Measurements from ENCODE around the gene ABL2.

Gene ABL2

DNA sequence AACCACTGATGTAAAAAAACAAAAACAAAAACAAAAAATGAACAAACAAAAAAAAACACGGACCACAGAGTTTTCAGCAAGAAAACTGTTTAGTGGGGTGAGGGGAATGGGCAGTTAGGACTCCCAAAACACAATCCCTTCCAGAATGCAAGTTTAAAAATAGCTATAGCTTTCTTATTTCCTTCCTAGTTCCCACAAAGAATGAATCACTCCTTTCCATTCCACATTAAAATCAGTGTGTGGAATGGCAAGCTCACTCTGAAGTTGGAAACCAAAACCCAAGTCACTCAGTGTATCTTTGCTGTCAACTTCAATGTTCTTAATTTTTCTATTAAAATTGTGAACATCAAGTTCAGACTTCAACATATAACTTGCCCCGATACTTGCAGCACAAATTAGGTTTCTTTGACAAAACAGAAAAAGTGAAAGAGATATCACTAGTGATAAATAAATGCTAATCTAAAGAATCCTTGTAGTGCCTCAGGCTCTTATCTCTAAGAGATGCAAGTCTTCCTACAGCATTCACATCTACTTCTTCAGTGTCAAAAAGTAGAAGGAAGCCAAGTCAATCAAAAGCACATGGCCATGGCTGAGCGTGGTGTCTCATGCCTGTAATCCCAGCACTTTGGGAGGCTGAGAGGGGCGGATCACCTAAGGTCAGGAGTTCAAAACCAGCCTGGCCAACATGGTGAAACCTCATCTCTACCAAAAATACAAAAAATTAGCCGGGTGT lies 102.1 kb downstream of the ABL2 start:
- no peak for FAIRE-seq

DNA sequence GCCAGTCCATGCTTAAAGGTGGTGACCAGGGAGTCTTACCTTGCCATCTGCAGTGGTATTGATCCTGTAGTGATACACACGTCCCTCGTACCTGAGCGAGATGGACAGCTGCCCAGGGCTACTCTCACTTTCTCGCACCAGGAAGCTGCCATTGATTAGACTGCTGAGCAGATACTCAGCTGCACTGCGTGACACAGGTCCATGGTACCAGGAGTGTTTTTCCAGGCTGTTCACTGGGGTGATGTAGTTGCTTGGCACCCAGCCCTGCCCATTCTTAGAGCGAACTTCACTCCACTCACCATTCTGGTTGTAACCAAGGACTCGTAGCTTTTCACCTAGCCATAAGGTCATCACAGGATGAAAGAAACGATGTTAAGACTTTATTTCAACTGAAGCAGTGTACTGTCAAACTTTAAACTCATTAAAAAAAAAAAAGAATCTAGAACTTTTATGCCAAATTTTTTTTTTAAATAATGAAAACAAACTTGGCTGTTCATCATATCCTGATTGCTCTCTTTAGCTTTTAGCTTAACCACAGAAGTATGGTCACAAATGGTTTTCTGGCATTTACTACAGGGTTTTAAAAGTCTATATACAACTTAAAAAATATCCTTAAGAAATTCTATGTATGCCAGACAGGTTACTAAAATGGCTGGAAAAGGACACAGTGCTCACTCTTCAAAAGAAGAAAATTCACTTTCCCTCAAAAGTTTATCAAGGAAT lies 103.0 kb downstream of the ABL2 start:
- no peak for FAIRE-seq

DNA sequence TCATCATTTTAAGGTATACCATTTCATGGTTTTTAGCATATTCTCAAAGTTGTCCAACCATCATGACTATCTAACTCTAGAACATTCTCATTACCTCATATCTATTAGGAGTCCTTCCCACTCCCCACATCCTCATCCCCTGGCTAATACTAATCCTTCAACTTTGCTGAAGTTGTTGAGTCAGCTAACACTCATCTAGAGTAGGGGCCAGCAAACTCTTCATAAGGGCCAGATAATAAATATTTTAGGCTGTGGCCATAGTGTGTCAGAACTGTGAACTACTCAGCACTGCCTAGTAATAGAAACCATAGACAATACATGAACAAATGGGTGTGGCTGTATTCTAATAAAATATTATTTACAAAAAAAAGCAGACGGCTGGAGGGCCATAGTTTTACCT lies 104.6 kb downstream of the ABL2 start:
- FAIRE-seq = no peak

DNA sequence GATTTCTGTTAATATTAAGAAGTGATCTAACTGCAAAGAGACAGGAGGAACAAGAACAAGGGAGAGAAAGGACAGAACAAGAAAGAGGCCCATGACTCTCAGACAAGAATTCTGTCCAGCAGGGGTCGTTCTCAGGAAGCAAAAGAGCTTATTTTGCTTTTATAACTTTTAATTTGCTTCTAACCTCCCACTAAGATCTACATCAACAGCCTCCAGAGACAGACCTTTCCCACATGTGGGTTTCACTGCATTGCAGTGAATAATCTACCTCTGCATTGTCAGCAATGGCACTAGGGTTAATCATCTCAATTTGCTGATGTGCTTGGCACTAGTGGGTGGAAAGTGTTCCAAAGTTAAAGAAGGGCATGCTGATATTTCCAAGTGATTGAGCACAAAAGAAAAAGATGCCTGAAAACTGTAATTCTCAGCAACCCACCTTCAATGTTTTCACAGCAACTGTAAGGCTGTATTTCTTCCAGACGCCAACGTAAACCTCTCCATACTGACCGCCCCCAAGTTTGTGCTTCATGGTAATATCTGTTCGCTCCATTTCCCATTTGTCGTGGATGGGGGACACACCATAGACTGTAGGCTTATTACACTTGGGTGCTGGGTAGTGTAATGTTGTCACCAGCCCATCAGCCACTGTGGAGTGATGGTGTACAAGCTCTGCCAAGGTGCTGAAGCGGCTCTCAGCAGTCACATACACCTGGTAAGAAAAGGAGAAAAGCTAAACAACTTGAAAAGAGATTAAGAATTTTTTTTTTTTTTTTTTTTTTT lies 108.1 kb downstream of the ABL2 start:
- FAIRE-seq = no peak

DNA sequence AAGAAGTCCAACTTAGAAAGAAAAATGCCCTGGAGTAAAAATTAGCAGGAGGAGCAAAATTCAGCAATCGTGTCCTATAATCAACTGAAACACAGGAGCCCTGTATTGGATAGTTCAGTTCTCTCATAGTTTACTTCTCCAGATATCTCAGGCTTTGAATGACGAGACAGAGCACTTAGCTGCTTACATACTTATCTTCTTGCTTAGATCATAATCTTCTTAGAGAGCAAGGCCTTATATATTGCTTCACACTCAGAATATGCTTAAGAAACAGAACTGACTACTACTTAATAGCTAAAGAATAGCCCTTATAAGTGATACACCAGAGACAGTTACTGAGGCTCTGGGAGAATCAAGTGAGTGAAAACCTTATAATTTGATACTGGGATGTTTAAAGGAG lies 108.7 kb downstream of the ABL2 start:
- no peak for FAIRE-seq

DNA sequence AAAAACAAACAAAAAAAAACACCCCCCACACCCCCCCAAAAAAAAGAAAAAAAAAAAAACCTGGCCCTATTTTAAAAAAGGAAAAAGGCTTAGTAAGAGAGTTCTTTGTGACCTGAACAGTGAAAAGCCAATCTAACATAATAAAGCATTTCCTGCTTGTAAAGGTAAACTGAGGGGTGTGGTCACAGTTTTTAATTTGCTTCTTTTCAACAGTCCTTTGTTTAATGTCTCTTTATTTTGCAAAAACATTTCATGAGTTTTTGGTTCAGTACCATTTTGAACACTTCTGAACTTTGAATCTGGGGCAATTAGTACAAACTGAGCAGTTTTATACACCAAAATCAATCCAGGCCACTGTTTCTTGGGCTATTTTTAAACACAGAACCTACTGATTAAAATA lies 110.0 kb downstream of the ABL2 start:
- FAIRE-seq = no peak

DNA sequence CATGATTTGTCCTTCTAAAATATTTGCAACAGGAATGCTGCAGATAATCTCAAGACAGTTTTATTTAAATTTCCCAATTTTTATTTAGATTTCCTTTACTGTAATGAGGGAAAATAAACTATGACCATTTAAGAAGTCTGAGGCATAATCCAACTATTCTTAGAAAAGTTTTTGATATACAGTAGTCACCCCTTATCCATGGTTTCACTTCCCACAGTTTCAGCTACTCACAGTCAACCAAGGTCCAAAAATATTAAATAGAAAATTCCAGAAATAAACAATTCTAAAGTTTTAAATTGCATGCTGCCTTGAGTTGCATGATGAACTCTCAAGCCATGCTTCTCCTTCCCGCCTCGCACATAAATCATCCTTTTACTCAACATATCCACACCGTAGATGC lies 114.3 kb downstream of the ABL2 start:
- no peak for FAIRE-seq

DNA sequence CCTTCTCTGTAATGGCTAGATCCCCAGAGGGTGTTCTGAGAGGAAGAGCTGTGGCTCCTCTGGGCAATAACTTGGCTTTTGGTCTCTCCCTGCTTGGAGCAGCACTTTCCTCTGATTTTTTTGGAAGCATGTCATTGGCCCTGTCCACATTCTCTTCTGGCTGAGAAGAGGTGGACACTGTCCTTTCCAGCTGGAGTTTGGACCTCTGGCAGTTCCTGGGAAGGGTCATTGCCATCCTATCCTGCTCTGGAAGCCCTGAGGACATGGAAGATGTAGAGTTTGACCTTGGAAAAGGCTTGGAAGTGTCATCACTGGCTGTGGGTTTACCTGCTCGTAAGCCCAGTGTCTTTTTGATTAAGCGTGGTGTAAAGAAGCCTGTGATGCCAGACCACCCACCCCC lies 120.8 kb downstream of the ABL2 start:
- no peak for FAIRE-seq

DNA sequence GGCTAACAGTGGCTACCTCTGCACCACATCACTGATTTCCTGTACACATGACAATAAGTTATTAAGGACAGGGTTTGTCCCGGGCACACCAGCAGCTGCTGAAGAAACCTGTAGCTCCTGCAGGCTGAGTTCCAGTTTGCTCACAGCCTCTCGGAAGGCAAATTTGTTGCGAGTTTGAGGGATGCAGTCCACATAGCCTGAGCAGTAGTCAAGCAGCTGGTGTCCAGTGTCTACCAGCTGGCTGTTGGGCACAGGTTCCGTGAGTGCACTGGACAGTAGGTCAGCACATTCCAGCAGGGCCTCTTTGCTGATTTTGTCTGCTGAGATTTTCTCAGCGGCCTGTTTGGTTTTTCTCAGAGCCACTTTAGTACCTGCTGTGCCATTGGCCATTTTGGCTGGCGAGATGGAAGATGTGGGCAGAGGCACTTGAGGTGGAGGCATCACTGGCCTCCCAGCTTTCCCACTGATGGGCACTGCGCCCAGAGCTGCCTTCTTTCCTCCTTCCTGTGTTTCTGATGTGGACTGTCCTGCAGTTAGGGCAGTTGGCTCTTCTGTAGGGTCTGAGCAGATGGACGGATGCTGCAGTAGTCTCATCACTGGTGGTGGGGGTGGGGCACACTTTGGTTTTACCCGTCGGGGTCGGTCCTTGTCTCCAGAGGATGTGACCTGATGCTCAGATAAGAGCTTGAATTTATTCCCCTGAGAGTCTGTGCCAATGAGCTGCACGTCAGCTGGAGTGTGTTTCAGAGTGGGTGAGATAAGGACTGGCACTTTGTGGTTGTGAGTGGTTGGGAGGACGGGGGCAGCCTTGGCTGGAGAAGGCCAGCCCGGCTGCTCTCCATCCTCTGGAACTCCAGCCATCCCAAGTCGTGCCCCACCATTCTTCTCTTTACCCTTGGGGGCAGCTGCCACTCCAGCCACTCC lies 121.5 kb downstream of the ABL2 start:
- no peak for FAIRE-seq

DNA sequence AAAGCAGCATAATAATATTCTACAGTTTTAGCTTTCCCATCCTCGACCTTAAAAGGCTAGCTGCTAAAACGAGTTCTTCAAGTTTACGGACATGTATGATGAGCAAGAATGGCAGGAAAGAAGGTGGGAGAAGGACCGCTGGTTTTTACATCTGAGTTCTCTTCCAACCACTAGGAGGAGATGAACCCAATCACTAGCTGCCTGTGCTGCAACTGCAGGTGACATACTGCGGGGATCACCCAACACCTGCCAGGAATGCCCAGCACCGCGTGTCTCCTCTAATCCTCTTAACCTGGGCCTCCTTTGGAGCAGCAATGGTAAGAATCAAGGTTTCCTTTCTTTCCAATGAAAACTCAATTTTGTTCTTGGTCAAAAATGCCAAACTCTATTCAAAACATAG lies 124.1 kb downstream of the ABL2 start:
- no peak for FAIRE-seq

DNA sequence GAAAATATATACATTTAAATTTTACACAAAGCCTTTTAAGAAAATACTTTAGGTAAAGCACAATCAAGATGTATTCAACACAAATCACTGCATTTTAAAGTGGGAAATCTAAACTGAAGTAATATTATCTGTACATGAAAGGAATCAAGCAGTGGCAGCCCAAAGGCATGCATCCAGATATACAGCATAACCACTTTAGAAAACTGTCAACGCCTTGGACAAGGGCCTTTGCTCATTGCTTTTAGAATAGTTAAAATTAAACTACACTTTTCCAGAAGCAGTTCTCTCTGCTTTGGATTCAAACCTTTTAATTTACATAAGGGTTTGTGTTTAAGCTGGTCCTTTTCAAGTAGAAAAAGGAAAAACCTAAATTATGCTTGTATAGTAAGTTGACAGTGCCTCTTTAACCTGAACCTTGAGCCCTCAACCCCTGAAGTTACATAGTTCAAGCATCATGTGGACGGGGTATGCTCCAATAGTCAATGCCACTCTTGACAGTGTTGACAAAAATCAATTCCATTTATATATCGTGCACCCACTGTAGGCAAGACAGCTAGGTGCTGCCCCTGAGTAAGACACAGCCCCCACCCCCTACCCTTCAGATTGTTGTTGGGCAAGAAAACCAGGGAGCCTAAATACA lies 124.7 kb downstream of the ABL2 start:
- no peak for FAIRE-seq

DNA sequence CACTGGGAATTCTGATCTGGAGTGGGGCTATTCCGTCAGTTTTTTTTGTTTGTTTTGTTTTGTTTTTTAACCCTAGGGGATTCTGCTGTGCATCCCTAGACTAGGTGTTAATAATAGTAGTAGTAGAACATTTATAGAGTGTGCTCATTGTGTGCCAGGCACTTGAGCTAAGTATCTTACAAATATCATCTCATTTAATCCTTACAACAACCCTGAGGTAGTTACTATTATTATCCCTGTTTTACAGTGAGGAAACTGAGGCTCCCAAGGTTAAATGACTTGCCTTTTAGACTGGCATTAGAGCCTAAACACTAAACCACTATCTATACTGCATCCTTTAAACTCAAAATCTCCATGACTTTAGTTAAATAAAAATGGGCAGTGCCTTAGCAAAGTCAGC lies 125.5 kb downstream of the ABL2 start:
- FAIRE-seq = no peak

DNA sequence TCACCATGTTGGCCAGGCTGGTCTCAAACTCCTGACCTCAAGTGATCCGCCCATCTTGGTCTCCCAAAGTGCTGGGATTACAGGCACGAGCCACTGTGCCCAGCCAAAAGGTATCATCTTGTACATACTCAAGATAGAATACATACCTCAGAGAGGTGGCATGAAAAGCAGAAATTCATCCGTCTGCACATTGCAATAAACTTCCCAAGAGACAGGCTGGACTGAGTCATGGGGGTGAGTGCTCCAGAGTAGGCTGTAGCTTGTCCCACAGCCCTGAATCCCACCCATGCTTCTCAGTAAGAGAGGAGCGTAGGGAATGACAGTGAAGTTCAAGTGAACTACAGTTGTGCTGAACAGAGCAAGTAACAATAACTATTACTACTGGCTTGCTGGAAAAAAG lies 127.9 kb downstream of the ABL2 start:
- no peak for FAIRE-seq

DNA sequence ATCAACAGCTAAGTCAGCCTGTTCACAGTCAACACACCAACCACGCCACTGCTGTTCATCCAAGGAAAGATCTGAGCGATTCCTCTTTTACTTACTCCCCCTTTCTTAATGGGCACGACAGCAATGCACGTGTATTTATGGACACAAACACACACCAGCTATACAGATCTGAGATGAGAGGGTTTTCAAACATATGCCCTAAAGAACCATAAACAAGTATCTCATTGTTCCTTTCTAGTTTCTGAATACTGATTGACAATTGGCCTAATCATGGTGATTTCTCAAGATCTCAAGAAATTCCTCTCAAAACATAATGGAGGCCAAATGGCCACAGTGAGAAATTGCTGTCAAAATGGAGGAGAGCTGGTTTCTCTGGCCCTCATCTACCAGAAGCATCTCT lies 129.6 kb downstream of the ABL2 start:
- FAIRE-seq = no peak

DNA sequence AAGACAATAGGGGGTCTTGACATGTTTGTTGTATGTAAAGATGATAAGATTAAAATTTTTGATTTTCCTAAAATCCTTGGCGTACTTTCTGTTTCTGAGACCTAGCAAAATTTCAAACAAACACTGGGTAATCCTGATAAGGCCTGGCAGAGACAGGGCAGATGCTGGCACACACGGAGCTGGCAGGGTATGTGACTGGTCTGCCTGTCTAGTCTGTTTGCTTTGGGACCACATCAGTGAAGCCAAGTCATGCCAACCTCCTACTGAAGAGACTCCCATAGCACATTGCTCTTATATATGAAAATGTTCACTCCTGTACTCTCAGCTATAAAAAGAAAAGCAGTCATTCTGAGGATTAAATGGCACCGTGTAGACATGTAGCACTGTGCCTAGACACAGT lies 133.6 kb downstream of the ABL2 start:
- no peak for FAIRE-seq

DNA sequence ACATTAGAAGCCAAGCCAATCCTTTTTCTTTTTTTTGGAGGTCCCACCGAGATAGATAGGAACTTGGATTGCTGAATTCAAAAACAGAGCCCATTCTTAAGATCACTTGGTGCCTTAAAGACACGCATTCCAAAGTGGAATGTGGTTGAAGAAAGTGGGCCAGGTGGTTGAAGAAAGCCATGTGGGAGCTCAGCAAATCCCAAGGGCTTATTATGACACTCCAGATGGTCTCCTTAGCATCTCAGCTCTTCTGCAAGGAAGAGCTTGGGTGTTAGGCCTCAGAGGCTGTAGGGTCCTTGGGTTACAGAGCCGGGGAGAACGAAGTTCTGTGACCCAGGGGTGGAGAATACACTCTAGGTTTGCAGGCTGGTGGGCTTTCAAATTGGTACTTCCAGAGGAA lies 134.1 kb downstream of the ABL2 start:
- FAIRE-seq = no peak

DNA sequence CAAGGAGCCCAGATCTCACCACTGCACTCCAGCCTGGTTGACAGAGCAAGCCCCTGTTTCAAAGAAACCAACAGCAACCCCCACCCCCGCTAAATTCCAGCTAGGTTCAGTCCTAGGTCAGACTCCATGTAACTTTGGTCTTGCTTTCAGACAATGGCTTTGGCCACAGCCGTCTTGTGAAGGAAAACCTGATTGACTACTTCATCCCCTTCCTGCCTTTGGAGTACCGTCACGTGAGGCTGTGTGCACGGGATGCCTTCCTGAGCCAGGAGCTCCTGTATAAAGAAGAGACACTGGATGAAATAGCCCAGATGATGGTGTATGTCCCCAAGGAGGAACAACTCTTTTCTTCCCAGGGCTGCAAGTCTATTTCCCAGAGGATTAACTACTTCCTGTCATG lies 134.7 kb downstream of the ABL2 start:
- no peak for FAIRE-seq

DNA sequence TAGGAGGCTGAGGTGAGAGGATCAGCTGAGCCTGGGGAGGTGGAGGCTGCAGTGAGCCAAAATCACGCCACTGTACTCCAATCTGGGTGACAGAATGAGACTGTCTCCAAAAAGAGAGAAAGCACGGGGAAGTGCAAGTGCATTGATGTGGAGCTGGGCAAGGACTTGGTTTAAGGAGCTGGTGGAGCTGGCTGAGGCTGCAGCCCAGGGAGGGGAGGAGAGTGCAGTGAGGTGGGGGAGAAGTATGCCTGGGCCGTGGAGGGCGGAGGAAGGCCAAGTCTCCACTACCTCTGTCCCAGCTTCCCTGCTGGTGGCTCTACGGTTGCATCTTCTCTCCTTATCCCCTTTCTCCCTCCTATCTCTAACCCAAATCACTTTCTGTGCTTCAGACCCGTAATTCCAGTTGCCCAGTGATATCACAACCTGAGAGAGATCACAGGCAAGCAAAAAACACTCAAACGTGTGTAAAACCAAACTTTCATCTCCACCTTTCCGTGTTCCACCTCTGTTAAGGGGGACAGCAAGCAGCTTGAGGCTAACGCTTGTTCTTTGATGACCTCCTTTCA lies 136.5 kb downstream of the ABL2 start:
- no peak for FAIRE-seq

DNA sequence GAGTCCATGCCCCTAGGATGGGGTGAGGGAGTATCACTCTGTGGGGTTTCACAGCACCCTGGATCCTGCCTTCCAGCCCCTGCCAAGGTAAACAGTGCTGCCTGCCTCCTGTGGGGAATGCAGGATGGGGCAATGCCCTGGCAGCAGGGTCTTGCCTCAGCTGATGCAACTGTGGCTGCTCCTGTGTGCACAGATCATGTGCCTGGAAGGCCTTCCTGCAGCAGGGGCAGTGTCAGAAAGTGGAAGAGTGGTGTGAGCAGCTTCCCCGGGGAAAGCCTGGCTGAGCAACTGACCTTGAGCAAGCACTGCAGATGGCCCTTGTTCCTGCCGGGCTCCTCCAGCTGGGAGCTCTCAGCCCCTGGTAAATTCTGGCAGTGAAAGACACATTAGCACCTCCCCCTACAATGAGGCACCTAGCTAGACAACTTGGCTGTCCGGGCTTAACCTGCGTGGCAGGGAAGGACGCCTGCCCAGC lies 137.7 kb downstream of the ABL2 start:
- FAIRE-seq = no peak

DNA sequence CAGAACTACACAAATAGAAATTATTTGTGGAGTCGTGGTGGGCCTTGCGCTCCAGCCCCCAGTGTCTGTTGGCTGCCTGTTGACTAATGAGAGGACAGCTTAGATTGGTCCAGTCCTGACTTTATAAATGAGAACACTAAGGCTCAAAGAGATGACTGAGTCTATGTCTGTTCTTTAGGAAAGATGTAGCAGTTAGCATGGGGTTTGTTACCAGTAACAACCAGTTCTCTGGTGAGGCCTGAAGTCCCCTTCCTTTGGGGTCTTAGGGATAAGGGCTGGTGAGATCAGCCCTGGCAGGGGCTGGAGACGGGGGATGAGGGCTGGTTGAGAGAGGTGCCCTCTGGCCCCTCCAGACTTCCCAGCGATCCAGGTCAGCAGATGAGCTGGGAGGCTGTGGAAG lies 138.6 kb downstream of the ABL2 start:
- no peak for FAIRE-seq

DNA sequence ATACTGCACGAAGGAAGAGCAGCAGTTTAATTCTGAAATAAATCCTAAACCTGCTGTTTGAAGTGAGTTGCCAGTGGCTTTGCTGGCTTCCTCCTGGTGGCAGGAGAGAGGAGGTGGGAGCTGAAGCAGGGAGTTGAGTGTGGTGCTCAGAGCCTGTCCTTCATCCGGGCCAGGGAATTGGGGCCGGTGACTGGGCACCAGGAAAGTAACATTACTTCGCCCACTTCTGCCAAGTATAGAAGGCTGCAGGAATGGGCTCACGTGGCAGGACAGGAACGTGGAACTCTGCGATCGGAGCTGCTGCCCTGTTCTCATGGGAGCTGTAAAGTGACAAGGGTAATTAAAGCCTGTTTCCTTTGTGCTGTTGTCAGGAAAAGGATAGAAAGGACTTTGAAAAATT lies 139.0 kb downstream of the ABL2 start:
- FAIRE-seq = no peak

Data from colon (tissue), 2 donors.